Stomach (tissue), 4 donors: ENCODE measurements around the gene ITGAE.

Source experiments
- EP300 ChIP-seq: sonication (generic); formaldehyde crosslinking; IDR thresholded peaks from one replicate; pipeline ENCODE4 v1.6.1; 2017; ENCODE audit warnings: antibody characterized with exemption
- POLR2A ChIP-seq, 4 donors: fragments of 450-650 bp; IDR thresholded peaks; one replicate each; pipeline ENCODE4 v1.6.1; 2016; ENCODE audit warnings: antibody characterized with exemption in 4 of 4, control low read depth in 2 of 4, mild to moderate bottlenecking in 1 of 4, moderate library complexity in 1 of 4
- POLR2AphosphoS5 ChIP-seq, 3 donors: sonication (generic); formaldehyde crosslinking; IDR thresholded peaks; one replicate each; pipeline ENCODE4 v1.6.1; 2016; ENCODE audit warnings: antibody characterized with exemption in 3 of 3
- TF ChIP-seq, protein P1 (sequence below), 7 experiments: fragments of 450-650 bp in 4 of 7; fragments of 200-600 bp in 3 of 7; sonication (generic) in 3 of 7; IDR thresholded peaks; one replicate each; pipeline ENCODE4 v1.5.1; 2016 to 2019; ENCODE audit warnings: antibody characterized with exemption in 7 of 7, control low read depth in 2 of 7, mild to moderate bottlenecking in 1 of 7

DNA sequence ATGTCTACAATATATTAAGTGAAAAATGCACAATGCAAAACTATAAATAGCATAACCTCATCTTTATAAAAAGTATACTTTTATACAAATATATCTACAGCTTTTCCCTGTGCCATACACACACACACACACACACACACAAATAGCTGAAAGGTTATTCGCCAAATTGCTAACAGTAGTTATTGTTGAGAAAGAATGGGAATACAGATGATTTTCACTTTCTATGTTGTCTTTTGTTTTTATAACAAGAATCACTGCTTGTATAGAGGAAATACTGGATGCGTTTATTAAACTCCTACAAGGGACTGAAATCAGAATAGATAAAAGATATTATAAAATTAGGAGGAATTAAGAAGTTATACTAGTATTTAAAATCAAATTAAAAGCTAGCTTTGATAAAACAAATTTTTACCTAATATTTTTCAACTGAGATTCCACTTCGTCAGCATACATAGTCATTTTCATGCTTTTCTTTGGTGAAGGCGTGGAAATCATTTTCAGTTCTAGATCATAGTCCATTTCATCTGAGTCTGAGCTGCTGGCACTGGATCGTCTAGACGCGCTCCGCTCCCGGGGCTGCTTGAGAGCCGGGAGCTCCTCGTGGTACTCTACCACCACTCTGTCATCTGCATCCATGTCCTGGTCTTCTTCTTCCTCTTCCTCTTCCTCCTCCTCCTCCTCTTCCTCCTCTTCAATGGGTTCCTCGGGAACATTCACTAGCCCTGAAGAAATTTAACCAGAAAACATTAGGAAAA, 17.0 kb upstream of the ITGAE start:
- TF ChIP-seq, protein P1, sequence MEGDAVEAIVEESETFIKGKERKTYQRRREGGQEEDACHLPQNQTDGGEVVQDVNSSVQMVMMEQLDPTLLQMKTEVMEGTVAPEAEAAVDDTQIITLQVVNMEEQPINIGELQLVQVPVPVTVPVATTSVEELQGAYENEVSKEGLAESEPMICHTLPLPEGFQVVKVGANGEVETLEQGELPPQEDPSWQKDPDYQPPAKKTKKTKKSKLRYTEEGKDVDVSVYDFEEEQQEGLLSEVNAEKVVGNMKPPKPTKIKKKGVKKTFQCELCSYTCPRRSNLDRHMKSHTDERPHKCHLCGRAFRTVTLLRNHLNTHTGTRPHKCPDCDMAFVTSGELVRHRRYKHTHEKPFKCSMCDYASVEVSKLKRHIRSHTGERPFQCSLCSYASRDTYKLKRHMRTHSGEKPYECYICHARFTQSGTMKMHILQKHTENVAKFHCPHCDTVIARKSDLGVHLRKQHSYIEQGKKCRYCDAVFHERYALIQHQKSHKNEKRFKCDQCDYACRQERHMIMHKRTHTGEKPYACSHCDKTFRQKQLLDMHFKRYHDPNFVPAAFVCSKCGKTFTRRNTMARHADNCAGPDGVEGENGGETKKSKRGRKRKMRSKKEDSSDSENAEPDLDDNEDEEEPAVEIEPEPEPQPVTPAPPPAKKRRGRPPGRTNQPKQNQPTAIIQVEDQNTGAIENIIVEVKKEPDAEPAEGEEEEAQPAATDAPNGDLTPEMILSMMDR (IDR thresholded peaks at IDR 0.05) = no peak
- no peak for TF ChIP-seq POLR2A (IDR thresholded peaks at IDR 0.05)
- TF ChIP-seq POLR2AphosphoS5 (IDR thresholded peaks at IDR 0.05) = no peak
- no peak for TF ChIP-seq EP300
